Lung (tissue), 16 donors: ENCODE results near the gene NEDD8. TPM values are rescaled to one million over a fixed set of nuclear protein-coding genes. Genes with fewer than 3 reads are reported as not detected.

Experiments used
- ATAC-seq: fragments of 200-7000 bp; cut with Tn5 transposase; one replicate; pipeline ENCODE4 v1.9.1; 2020; ENCODE audit warnings: moderate number of reproducible peaks; ENCODE audit not compliant: insufficient read depth, low FRiP score
- DNase-seq, 3 donors: peaks; one replicate each; pipeline ENCODE4 v3.0.0-alpha.2; 2013 to 2017
- H3K27ac ChIP-seq, 2 donors: one replicate each; pipeline ENCODE4 v1.5.1; 2013; ENCODE audit warnings: mild to moderate bottlenecking in 2 of 2, moderate library complexity in 2 of 2, control low read depth in 1 of 2, inconsistent platforms in 1 of 2, low read depth in 1 of 2, low read length in 1 of 2
- H3K27me3 ChIP-seq, 3 donors: one replicate each; pipeline ENCODE4 v1.5.1; 2013; ENCODE audit warnings: low read length in 2 of 3; ENCODE audit not compliant: control insufficient read depth in 3 of 3, insufficient read depth in 3 of 3
- H3K36me3 ChIP-seq, 4 donors: one replicate each; pipeline ENCODE4 v1.5.1; 2013; ENCODE audit warnings: low read length in 4 of 4, mild to moderate bottlenecking in 1 of 4, moderate library complexity in 1 of 4; ENCODE audit not compliant: control insufficient read depth in 4 of 4, insufficient read depth in 4 of 4
- H3K4me1 ChIP-seq, 5 donors: one replicate each; pipeline ENCODE4 v1.5.1; 2013; ENCODE audit warnings: low read length in 5 of 5, mild to moderate bottlenecking in 2 of 5, moderate library complexity in 1 of 5; ENCODE audit not compliant: control insufficient read depth in 5 of 5, insufficient read depth in 5 of 5
- H3K4me3 ChIP-seq: one replicate; pipeline ENCODE4 v1.5.1; 2013; ENCODE audit warnings: mild to moderate bottlenecking, control low read depth, moderate library complexity
- H3K9ac ChIP-seq, 2 donors: one replicate each; pipeline ENCODE4 v1.5.1; 2013; ENCODE audit warnings: low read length in 2 of 2, control low read depth in 1 of 2; ENCODE audit not compliant: insufficient read depth in 1 of 2
- H3K9me3 ChIP-seq, 4 donors: one replicate each; pipeline ENCODE4 v1.5.1; 2013; ENCODE audit warnings: low read length in 3 of 4, mild to moderate bottlenecking in 1 of 4, moderate library complexity in 1 of 4; ENCODE audit not compliant: control insufficient read depth in 4 of 4, insufficient read depth in 3 of 4
- CTCF ChIP-seq: IDR thresholded peaks from 2 replicates; pipeline ENCODE4 v1.5.1; 2012; ENCODE audit warnings: mild to moderate bottlenecking; ENCODE audit errors: control extremely low read depth, extremely low read depth
- whole genome bisulfite sequencing, 2 donors: extraction: QIAGEN DNeasy Blood & Tissue Kit; methylation state at CpG; one replicate each; pipeline ENCODE4 v1.1.7; 2013; 5-methylcytosine and 5-hydroxymethylcytosine counted together
- long read RNA-seq, 5 donors: transcript quantifications; one replicate each; lab custom pipeline, GENCODE V29; 2026
- polyA plus RNA-seq, 2 donors: library from polyadenylated mRNA; stranded (reverse); fragments of 200-250 nt; gene quantifications; one replicate each; pipeline ENCODE4 v1.2.1, GENCODE V29; 2013
- total RNA-seq, 2 donors: library from RNA; depleted of rRNA in 1 of 2; stranded (reverse); fragments of >200 nt in 1 of 2; gene quantifications; one replicate each; pipeline ENCODE4 v1.2.1, GENCODE V29; 2014 to 2021
- donor health status: control.
- donor health status: control.
- donor health status: Bipolar disorder and iron deficiency.
- donor health status: healthy.
- donor health status: DM: yes; HTN: yes; CAD: no.

NEDD8 gene
- 100 to 1,000 TPM in 1 of 2 donors, 10 to 100 TPM in 1; 69.5 to 147 TPM for total RNA-seq
- 100 to 1,000 TPM; 242 to 246 TPM for polyA plus RNA-seq
- long read RNA-seq, donor 1, transcript NEDD8-203 (3 exons, 653 nt), result minor isoform, 5 of 118 reads
- long read RNA-seq, donor 1, transcript NEDD8-201 (4 exons, 708 nt), result major isoform, 100 of 118 reads
- long read RNA-seq, donor 1, partial matches to known transcripts, result 6 of 118 reads
- long read RNA-seq, donor 1, other reads (novel, unspliced or antisense), result 0 of 118 reads
- long read RNA-seq, donor 2, transcript NEDD8-201 (4 exons, 708 nt), result major isoform, 71 of 81 reads
- long read RNA-seq, donor 2, partial matches to known transcripts, result 5 of 81 reads
- long read RNA-seq, donor 2, other reads (novel, unspliced or antisense), result 0 of 81 reads
- long read RNA-seq, donor 3, transcript NEDD8-201 (4 exons, 708 nt), result major isoform, 72 of 114 reads
- long read RNA-seq, donor 3, partial matches to known transcripts, result 34 of 114 reads
- long read RNA-seq, donor 3, other reads (novel, unspliced or antisense), result 0 of 114 reads
- long read RNA-seq, donor 4, transcript NEDD8-201 (4 exons, 708 nt), result major isoform, 69 of 77 reads
- long read RNA-seq, donor 4, partial matches to known transcripts, result 0 of 77 reads
- long read RNA-seq, donor 4, other reads (novel, unspliced or antisense), result 0 of 77 reads
- long read RNA-seq, donor 5, transcript NEDD8-201 (4 exons, 708 nt), result major isoform, 153 of 173 reads
- long read RNA-seq, donor 5, partial matches to known transcripts, result 7 of 173 reads
- long read RNA-seq, donor 5, other reads (novel, unspliced or antisense), result 0 of 173 reads

- TF ChIP-seq CTCF, result no peak
- WGBS, 2 donors, result 0% methylated on average over 30 of the region's 30 CpGs
These were observed at the start of gene NEDD8 for GRCh38 chr14:24232121-24232644. Gene NEDD8 (minus strand): TSS chr14:24232367. CDS start chr14:24232267, 100 bp downstream.

GRCh38 chr14:24281636-24282035, 49.5 kb upstream of the NEDD8 start:
- no peak for DNase-seq
- WGBS, 2 donors, result 71 to 83% methylated on average over 7 of the region's 7 CpGs
- no peak overlapping the region for H3K27ac ChIP-seq
- H3K9ac ChIP-seq, result no peak overlapping the region
- H3K9me3 ChIP-seq, result no peaks in the 10 kb centered on the region
- ATAC-seq, result no peak
- H3K27me3 ChIP-seq, result no peaks in the 10 kb centered on the region
- peaks cover 0 to 5% (median 0%) of the 10 kb centered on the region in 5 donors for H3K4me1 ChIP-seq
- no peak for TF ChIP-seq CTCF
- H3K36me3 ChIP-seq, result no peaks in the 10 kb centered on the region
- no peak overlapping the region for H3K4me3 ChIP-seq

More at GRCh38 chr14:24232121-24232644, at the start of gene NEDD8:
- peak within 1 kb of the TSS; percentile 75 to 96 for H3K27ac ChIP-seq
- H3K36me3 ChIP-seq, result peaks cover 9 to 27% (median 14%) of the 10 kb centered on the region in 4 donors
- H3K4me3 ChIP-seq, result peak within 1 kb of the TSS; percentile 84
- ATAC-seq (peak; percentile 86), DNase-seq (peak; percentile 92 to 96 (median 96))
- H3K9ac ChIP-seq, result peak within 1 kb of the TSS; percentile 69 to 84
- no peaks in the 10 kb centered on the region for H3K9me3 ChIP-seq
- H3K4me1 ChIP-seq, result peaks cover 10 to 21% (median 16%) of the 10 kb centered on the region in 5 donors
- H3K27me3 ChIP-seq, result no peaks in the 10 kb centered on the region

GRCh38 chr14:24280797-24281460, 48.8 kb upstream of the NEDD8 start:
- Histone ChIP-seq H3K9me3 (no peaks in the 10 kb centered on the region), H3K4me3 (no peak overlapping the region), H3K36me3 (no peaks in the 10 kb centered on the region), H3K4me1 (peaks cover 0 to 5% (median 0%) of the 10 kb centered on the region in 5 donors), H3K27ac (peak overlapping the region in 1 of 2 donors; percentile 56), H3K27me3 (no peaks in the 10 kb centered on the region), H3K9ac (no peak overlapping the region)
- TF ChIP-seq CTCF, result no peak
- DNase-seq (no peak), ATAC-seq (no peak)
- 84 to 96% methylated on average over 6 of the region's 6 CpGs for WGBS, 2 donors
